ENCODE results near the gene B4GAT1. TPM values are rescaled to one million over a fixed set of nuclear protein-coding genes. Genes with fewer than 3 reads are reported as not detected.
"Not testable (repeated sequence)": the region's sequence is repeated elsewhere in the genome, so short reads cannot be mapped to it uniquely, and the experiment has no call there.

Gene B4GAT1
- total and polyA plus RNA-seq, 2 donors = 22.8 to 50.4 TPM

- no peak for DNase-seq (ENCODE audit: extremely low spot score)
- Histone ChIP-seq H3K36me3 (ENCODE audit: insufficient read depth) (no peaks in the 10 kb centered on the region), H3K4me3 (ENCODE audit: low read depth, low read length) (peak overlapping the region; percentile 55), H3K27ac (ENCODE audit: low read depth) (peak overlapping the region; percentile 45), H3K4me1 (ENCODE audit: insufficient read depth) (no peaks in the 10 kb centered on the region)
- WGBS = 32% methylated on average over 52 of the region's 52 CpGs
These were observed 31.3 kb downstream of the B4GAT1 start for GRCh38 chr11:66315921-66316811.

DNA sequence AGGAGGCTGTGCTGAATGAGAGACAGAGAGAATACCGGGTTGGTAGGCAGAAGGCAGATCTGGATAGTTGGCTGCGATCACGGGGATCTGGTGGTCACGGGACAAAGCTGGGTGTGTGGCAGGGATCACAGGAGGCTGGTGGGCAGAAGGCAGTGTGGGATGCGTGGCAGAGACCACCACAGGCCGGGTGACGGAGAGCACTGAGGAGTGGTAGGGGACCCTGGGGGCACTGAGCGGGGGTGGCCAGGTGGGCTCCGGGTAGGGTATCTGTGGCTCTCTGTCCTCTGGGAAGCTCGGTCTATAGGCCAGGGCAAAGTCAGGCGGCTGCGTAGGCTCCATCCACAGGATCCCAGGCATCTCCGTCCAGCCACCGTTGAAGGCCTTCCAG lies 31.9 kb downstream of the B4GAT1 start:
- DNase-seq (ENCODE audit: extremely low spot score) = no peak
- WGBS = 57% methylated on average over 14 of the region's 14 CpGs
- Histone ChIP-seq H3K36me3 (ENCODE audit: insufficient read depth) (no peaks in the 10 kb centered on the region), H3K4me1 (ENCODE audit: insufficient read depth) (no peaks in the 10 kb centered on the region), H3K27ac (ENCODE audit: low read depth) (peak overlapping the region; percentile 42), H3K4me3 (ENCODE audit: low read depth, low read length) (peak overlapping the region; percentile 55)

DNA sequence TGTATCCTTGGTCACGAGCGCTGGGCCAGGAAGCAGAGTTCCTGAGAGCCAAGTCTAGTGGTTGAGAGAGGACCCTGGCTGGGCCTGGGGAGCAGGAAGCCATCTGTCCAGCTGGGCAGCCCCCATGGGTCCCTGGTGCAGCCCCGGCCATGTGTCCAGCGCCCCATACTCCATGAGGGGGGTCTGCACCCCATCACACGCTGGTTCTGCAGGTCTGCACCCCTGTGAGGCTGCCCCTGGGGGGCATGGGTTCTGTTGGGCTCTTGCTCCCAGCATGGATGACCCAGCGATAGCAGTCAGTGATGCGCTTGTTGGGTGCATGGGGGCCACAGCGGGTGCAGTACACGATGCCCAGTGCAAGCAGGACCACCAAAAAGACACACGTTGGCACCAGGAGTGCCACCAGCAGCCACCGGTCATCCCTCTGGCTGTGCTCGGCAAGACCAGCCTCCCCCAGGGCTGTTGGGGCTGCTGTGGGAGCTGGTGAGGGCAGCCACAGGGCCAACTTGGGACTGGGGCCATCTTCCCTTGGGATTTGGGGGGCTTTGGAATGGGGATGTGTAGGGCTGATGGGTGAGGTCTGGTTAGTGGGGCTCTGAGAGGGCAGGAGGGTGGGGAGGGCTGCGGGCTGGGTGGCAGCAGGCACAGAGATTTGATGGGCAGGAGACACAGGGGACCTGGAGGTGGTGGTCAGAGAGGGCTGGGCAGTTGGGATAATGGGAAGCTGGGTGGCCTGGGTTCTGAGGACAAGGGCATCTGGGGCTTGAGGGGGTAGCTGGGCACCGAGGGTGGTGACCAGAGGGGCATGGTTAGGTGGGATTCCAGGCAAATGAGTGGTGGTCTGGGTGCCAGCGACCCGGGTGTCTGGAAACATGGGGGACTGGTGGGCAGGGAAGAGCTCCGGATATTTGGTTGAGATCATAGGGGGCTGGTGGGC lies 32.6 kb downstream of the B4GAT1 start:
- no peaks in the 10 kb centered on the region for H3K4me1 ChIP-seq (ENCODE audit: insufficient read depth)
- no peak for DNase-seq (ENCODE audit: extremely low spot score)

DNA sequence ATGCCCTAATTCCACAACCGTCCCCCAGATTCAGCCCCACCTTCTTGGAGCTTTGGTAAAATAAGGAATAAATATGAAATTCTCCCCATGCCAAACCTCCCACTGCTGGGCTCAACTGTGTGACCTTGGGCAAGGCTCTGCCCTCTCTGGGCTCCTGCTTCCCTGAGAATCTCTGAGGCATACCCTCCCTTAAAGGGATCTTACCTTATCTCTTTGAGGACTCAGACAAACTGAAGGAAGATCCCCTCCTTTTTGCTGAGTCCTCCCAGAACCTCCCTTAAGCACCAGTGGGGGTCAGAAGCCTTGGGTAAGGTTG lies 33.3 kb downstream of the B4GAT1 start:
- Histone ChIP-seq H3K36me3 (ENCODE audit: insufficient read depth) (no peaks in the 10 kb centered on the region), H3K4me3 (ENCODE audit: low read depth, low read length) (no peak overlapping the region), H3K4me1 (ENCODE audit: insufficient read depth) (no peaks in the 10 kb centered on the region), H3K27ac (ENCODE audit: low read depth) (peak overlapping the region; percentile 86)
- DNase-seq (ENCODE audit: extremely low spot score) = no peak
- 22% methylated on average over 1 of the region's 1 CpG for WGBS

More for the DNA sequence above, 32.6 kb downstream of the B4GAT1 start:
- WGBS = 64% methylated on average over 17 of the region's 17 CpGs
- Histone ChIP-seq H3K27ac (ENCODE audit: low read depth) (peak overlapping the region; percentile 42), H3K36me3 (ENCODE audit: insufficient read depth) (no peaks in the 10 kb centered on the region), H3K4me3 (ENCODE audit: low read depth, low read length) (no peak overlapping the region)

- Histone ChIP-seq H3K4me3 (ENCODE audit: low read depth, low read length) (peak overlapping the region; percentile 34), H3K27ac (ENCODE audit: low read depth) (peak overlapping the region; percentile 86), H3K36me3 (ENCODE audit: insufficient read depth) (no peaks in the 10 kb centered on the region), H3K4me1 (ENCODE audit: insufficient read depth) (no peaks in the 10 kb centered on the region)
- 21% methylated on average over 38 of the region's 38 CpGs for WGBS
- peak; percentile 70 for DNase-seq (ENCODE audit: extremely low spot score)
These were observed 33.9 kb downstream of the B4GAT1 start for GRCh38 chr11:66313321-66314185.

GRCh38 chr11:66312549-66313320 lies 34.7 kb downstream of the B4GAT1 start:
- Histone ChIP-seq H3K4me1 (ENCODE audit: insufficient read depth) (no peaks in the 10 kb centered on the region), H3K4me3 (ENCODE audit: low read depth, low read length) (peak overlapping the region; percentile 45), H3K27ac (ENCODE audit: low read depth) (peak overlapping the region; percentile 86), H3K36me3 (ENCODE audit: insufficient read depth) (no peaks in the 10 kb centered on the region)
- WGBS = 1% methylated on average over 52 of the region's 52 CpGs
- DNase-seq (ENCODE audit: extremely low spot score) = peak; percentile 96

- Histone ChIP-seq H3K36me3 (ENCODE audit: insufficient read depth) (no peaks in the 10 kb centered on the region), H3K4me1 (ENCODE audit: insufficient read depth) (no peaks in the 10 kb centered on the region), H3K4me3 (ENCODE audit: low read depth, low read length) (peak overlapping the region; percentile 45), H3K27ac (ENCODE audit: low read depth) (peak overlapping the region; percentile 83)
- under 1% methylated on average over 44 of the region's 44 CpGs for WGBS
- DNase-seq (ENCODE audit: extremely low spot score) = peak; percentile 81
These were observed 35.4 kb downstream of the B4GAT1 start for GRCh38 chr11:66311965-66312548.

- no peaks in the 10 kb centered on the region for H3K36me3 ChIP-seq (ENCODE audit: insufficient read depth)
- H3K4me3 ChIP-seq (ENCODE audit: low read depth, low read length) = peak overlapping the region; percentile 45
- 26% methylated on average over 26 of the region's 26 CpGs for WGBS
- no peak for DNase-seq (ENCODE audit: extremely low spot score)
- no peak overlapping the region for H3K27ac ChIP-seq (ENCODE audit: low read depth)
- no peaks in the 10 kb centered on the region for H3K4me1 ChIP-seq (ENCODE audit: insufficient read depth)
These were observed 35.9 kb downstream of the B4GAT1 start for GRCh38 chr11:66311470-66311964.

DNA sequence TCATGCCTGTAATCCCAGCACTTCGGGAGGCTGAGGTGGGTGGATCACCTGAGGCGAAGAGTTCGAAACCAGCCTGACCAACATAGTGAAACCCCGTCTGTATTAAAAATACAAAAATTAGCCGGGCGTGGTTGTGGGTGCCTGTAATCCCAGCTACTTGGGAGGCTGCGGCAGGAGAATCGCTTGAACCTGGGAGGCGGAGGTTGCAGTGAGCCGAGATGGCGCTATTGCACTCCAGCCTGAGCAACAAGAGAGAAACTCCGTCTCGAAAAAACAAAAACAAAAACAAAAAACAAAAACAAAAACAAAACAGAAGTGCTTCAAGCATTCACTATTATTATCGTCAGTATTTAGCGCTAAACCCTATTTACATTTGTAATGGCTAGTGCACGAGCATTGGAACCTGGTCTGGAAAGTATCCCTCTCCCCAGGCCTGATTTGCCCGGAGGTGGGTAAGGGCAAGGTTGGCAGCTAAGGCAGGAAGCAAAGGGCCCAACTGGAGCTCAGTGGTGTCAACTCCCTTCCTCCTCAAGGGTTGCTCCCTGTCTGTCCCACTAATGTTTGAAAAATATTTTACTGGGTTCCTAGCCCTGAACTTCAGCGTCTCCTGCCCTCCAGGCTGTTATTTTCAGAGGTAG lies 36.5 kb downstream of the B4GAT1 start:
- H3K4me3 ChIP-seq (ENCODE audit: low read depth, low read length); H3K27ac ChIP-seq (ENCODE audit: low read depth); DNase-seq (ENCODE audit: extremely low spot score); H3K36me3 ChIP-seq (ENCODE audit: insufficient read depth); H3K4me1 ChIP-seq (ENCODE audit: insufficient read depth): not testable (repeated sequence)
- 83% methylated on average over 18 of the region's 18 CpGs for WGBS

- 80% methylated on average over 8 of the region's 8 CpGs for WGBS
- Histone ChIP-seq H3K27ac (ENCODE audit: low read depth) (no peak overlapping the region), H3K36me3 (ENCODE audit: insufficient read depth) (no peaks in the 10 kb centered on the region), H3K4me1 (ENCODE audit: insufficient read depth) (no peaks in the 10 kb centered on the region), H3K4me3 (ENCODE audit: low read depth, low read length) (no peak overlapping the region)
- no peak for DNase-seq (ENCODE audit: extremely low spot score)
These were observed 37.1 kb downstream of the B4GAT1 start for GRCh38 chr11:66310324-66310723.

DNA sequence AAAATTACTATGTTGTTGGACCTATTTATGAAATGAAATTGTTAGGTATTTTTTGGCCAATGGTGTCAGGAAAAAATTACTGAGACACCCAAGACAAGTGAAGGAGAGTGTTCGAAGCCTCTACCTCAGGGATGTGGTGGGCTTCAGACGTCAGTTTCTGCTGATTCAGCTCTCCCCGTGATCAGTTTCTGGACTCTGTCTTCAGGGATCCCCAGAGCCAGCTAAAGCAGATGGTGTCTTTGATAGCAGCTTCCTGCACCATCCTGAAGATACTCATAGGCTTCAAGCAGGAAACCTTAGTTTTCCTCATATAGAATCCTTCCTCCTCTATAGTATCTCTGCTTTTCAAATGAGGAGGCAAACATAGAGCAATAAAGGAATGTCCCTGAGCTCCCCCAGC lies 38.0 kb downstream of the B4GAT1 start:
- Histone ChIP-seq H3K27ac (ENCODE audit: low read depth) (no peak overlapping the region), H3K4me3 (ENCODE audit: low read depth, low read length) (no peak overlapping the region), H3K4me1 (ENCODE audit: insufficient read depth) (no peaks in the 10 kb centered on the region), H3K36me3 (ENCODE audit: insufficient read depth) (no peaks in the 10 kb centered on the region)
- no peak for DNase-seq (ENCODE audit: extremely low spot score)
- WGBS = 40% methylated on average over 3 of the region's 3 CpGs

GRCh38 chr11:66302656-66303055 lies 44.8 kb downstream of the B4GAT1 start:
- no peak overlapping the region for H3K27ac ChIP-seq (ENCODE audit: low read depth)

More at GRCh38 chr11:66302656-66303055, 44.8 kb downstream of the B4GAT1 start:
- WGBS = 85% methylated on average over 12 of the region's 12 CpGs
- no peak for DNase-seq (ENCODE audit: extremely low spot score)
- Histone ChIP-seq H3K36me3 (ENCODE audit: insufficient read depth) (no peaks in the 10 kb centered on the region), H3K4me3 (ENCODE audit: low read depth, low read length) (no peak overlapping the region), H3K4me1 (ENCODE audit: insufficient read depth) (no peaks in the 10 kb centered on the region)
